ENCODE measurements around the gene MYCBP2.

The MYCBP2 gene, protein sequence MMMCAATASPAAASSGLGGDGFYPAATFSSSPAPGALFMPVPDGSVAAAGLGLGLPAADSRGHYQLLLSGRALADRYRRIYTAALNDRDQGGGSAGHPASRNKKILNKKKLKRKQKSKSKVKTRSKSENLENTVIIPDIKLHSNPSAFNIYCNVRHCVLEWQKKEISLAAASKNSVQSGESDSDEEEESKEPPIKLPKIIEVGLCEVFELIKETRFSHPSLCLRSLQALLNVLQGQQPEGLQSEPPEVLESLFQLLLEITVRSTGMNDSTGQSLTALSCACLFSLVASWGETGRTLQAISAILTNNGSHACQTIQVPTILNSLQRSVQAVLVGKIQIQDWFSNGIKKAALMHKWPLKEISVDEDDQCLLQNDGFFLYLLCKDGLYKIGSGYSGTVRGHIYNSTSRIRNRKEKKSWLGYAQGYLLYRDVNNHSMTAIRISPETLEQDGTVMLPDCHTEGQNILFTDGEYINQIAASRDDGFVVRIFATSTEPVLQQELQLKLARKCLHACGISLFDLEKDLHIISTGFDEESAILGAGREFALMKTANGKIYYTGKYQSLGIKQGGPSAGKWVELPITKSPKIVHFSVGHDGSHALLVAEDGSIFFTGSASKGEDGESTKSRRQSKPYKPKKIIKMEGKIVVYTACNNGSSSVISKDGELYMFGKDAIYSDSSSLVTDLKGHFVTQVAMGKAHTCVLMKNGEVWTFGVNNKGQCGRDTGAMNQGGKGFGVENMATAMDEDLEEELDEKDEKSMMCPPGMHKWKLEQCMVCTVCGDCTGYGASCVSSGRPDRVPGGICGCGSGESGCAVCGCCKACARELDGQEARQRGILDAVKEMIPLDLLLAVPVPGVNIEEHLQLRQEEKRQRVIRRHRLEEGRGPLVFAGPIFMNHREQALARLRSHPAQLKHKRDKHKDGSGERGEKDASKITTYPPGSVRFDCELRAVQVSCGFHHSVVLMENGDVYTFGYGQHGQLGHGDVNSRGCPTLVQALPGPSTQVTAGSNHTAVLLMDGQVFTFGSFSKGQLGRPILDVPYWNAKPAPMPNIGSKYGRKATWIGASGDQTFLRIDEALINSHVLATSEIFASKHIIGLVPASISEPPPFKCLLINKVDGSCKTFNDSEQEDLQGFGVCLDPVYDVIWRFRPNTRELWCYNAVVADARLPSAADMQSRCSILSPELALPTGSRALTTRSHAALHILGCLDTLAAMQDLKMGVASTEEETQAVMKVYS (N-terminal part only)

DNA sequence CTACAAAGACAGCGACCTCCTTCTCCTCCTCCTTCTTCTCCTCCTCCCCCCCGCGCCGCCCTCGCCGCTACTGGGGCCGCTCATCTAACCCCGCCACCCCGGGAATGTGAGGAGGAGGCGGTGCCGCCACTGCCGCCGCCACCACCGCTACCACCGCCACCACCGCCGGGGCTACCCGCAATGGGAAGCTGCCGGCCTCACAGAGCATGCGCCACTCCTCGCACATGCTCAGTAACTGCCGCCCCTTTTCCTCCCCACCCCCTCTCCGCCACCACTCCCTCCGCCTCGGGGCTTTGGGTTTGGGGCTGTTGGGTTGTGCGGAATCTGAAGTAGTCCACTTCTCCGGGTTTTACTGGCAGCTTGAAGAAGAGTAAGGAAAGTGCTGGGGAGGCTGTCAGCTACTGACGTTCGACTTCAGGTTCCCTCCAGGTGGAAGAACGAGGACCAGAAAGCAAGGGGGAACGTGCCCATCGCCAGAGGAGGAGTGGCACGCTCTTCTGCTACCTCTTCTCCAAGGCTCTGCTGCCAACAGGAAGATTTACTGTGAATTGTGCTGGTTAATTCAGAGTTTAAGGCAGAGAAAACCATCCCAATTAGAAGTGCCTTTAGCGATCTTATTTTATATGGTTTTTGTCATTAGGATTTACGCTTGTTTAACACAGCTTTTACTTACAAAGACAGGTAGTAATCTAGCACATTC, at the start of gene MYCBP2:
Gene MYCBP2 (minus strand): TSS at position 190 of the 700 bp plus-strand sequence. CDS start 319 bp downstream, outside the sequence.
- no peaks in the 10 kb centered on the region for H3K9me3 ChIP-seq (ENCODE audit: severe bottlenecking)
- ATAC-seq (ENCODE audit: low read depth) (peak; percentile 62), DNase-seq (ENCODE audit: low spot score) (peak; percentile 91)
- peak within 1 kb of the TSS; percentile 49 for H3K27ac ChIP-seq (ENCODE audit: poor library complexity, severe bottlenecking)
- no peaks in the 10 kb centered on the region for H3K27me3 ChIP-seq (ENCODE audit: insufficient read depth, poor library complexity, severe bottlenecking)
- TF ChIP-seq, protein P1, sequence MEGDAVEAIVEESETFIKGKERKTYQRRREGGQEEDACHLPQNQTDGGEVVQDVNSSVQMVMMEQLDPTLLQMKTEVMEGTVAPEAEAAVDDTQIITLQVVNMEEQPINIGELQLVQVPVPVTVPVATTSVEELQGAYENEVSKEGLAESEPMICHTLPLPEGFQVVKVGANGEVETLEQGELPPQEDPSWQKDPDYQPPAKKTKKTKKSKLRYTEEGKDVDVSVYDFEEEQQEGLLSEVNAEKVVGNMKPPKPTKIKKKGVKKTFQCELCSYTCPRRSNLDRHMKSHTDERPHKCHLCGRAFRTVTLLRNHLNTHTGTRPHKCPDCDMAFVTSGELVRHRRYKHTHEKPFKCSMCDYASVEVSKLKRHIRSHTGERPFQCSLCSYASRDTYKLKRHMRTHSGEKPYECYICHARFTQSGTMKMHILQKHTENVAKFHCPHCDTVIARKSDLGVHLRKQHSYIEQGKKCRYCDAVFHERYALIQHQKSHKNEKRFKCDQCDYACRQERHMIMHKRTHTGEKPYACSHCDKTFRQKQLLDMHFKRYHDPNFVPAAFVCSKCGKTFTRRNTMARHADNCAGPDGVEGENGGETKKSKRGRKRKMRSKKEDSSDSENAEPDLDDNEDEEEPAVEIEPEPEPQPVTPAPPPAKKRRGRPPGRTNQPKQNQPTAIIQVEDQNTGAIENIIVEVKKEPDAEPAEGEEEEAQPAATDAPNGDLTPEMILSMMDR (IDR thresholded peaks at IDR 0.05; ENCODE audit: poor library complexity, severe bottlenecking), result no peak
- peaks cover 11% of the 10 kb centered on the region for H3K4me1 ChIP-seq (ENCODE audit: insufficient read depth, poor library complexity, severe bottlenecking)
- H3K4me3 ChIP-seq (ENCODE audit: severe bottlenecking), result peak within 1 kb of the TSS; percentile 67
- no peaks in the 10 kb centered on the region for H3K36me3 ChIP-seq (ENCODE audit: low read depth)

GRCh38 chr13:77375560-77376108, 48.7 kb upstream of the MYCBP2 start:
- H3K4me1 ChIP-seq (ENCODE audit: insufficient read depth, poor library complexity, severe bottlenecking), result no peaks in the 10 kb centered on the region
- no peak overlapping the region for H3K27ac ChIP-seq (ENCODE audit: poor library complexity, severe bottlenecking)
- DNase-seq (ENCODE audit: low spot score) (no peak), ATAC-seq (ENCODE audit: low read depth) (no peak)
- no peaks in the 10 kb centered on the region for H3K27me3 ChIP-seq (ENCODE audit: insufficient read depth, poor library complexity, severe bottlenecking)
- H3K4me3 ChIP-seq (ENCODE audit: severe bottlenecking), result no peak overlapping the region
- TF ChIP-seq, protein P1 (IDR thresholded peaks at IDR 0.05; ENCODE audit: poor library complexity, severe bottlenecking), result no peak
- no peaks in the 10 kb centered on the region for H3K9me3 ChIP-seq (ENCODE audit: severe bottlenecking)
- H3K36me3 ChIP-seq (ENCODE audit: low read depth), result no peaks in the 10 kb centered on the region

DNA sequence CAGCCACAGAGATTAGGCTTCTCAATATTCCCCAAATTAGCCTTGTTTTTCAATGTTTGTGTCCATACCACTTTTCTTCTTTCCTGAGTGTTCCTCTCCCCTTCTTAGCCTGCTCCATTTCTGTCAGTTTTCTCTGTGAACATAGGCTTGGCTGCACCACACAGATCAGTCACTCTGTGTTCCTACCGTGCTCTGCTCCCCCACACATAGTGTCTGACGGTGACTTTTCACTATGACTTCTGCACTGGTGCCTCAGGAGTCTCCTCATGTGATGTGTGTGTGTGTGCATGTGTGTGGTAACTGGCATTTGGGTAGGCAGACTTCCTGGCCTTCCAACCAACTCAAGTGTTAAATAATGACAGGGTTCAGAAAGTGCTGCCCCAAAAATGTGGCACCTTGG, 47.9 kb upstream of the MYCBP2 start:
- no peak for DNase-seq (ENCODE audit: low spot score)
- ATAC-seq (ENCODE audit: low read depth), result no peak
- H3K36me3 ChIP-seq (ENCODE audit: low read depth), result no peaks in the 10 kb centered on the region
- H3K27me3 ChIP-seq (ENCODE audit: insufficient read depth, poor library complexity, severe bottlenecking), result no peaks in the 10 kb centered on the region
- H3K27ac ChIP-seq (ENCODE audit: poor library complexity, severe bottlenecking), result no peak overlapping the region
- H3K9me3 ChIP-seq (ENCODE audit: severe bottlenecking), result no peaks in the 10 kb centered on the region
- H3K4me1 ChIP-seq (ENCODE audit: insufficient read depth, poor library complexity, severe bottlenecking), result no peaks in the 10 kb centered on the region
- H3K4me3 ChIP-seq (ENCODE audit: severe bottlenecking), result no peak overlapping the region
- TF ChIP-seq, protein P1 (IDR thresholded peaks at IDR 0.05; ENCODE audit: poor library complexity, severe bottlenecking), result no peak

DNA sequence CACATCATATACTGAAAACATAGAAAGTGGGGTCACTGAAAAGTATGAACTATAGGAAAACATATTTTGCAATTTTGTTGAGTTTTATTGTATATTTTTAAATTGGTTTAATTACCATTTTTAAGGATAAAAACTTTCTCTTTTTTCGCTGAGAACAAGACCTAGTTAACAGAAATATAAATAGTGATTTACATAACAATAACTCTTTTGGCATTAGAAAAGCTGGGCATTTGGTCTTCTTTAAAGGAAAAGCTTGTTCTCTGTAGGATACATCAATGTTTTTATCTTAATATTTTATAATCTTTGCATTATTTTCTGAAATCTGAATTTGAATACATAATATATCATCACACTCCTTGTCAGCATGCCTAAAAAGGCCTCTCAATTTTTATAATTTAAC, 47.4 kb upstream of the MYCBP2 start:
- no peak for DNase-seq (ENCODE audit: low spot score)
- no peaks in the 10 kb centered on the region for H3K9me3 ChIP-seq (ENCODE audit: severe bottlenecking)
- H3K27me3 ChIP-seq (ENCODE audit: insufficient read depth, poor library complexity, severe bottlenecking), result no peaks in the 10 kb centered on the region
- no peaks in the 10 kb centered on the region for H3K36me3 ChIP-seq (ENCODE audit: low read depth)
- TF ChIP-seq, protein P1 (IDR thresholded peaks at IDR 0.05; ENCODE audit: poor library complexity, severe bottlenecking), result no peak
- no peak overlapping the region for H3K27ac ChIP-seq (ENCODE audit: poor library complexity, severe bottlenecking)
- H3K4me1 ChIP-seq (ENCODE audit: insufficient read depth, poor library complexity, severe bottlenecking), result no peaks in the 10 kb centered on the region
- no peak for ATAC-seq (ENCODE audit: low read depth)
- H3K4me3 ChIP-seq (ENCODE audit: severe bottlenecking), result no peak overlapping the region
